ENCODE results near the gene MTR. TPM values are rescaled to one million over a fixed set of nuclear protein-coding genes. Genes with fewer than 3 reads are reported as not detected.

MTR gene
- total RNA-seq, 1 experiment from 2014 or later, result 27.5 TPM

- TF ChIP-seq ZNF138 (CRISPR knock-in tag; conservative IDR thresholded peaks at IDR 0.05) (no peak), JUN (CRISPR knock-in tag; IDR thresholded peaks at IDR 0.05) (no peak), NR3C1 (CRISPR knock-in tag; conservative IDR thresholded peaks at IDR 0.05; ENCODE audit: low read depth) (no peak), ATF1 (CRISPR knock-in tag; IDR thresholded peaks at IDR 0.05) (no peak), GTF2I (CRISPR knock-in tag; conservative IDR thresholded peaks at IDR 0.05) (no peak), NFE2L1 (CRISPR knock-in tag; IDR thresholded peaks at IDR 0.05) (no peak), ZNF512 (CRISPR knock-in tag; IDR thresholded peaks at IDR 0.05; ENCODE audit: borderline replicate concordance) (no peak), MXD4 (CRISPR knock-in tag; IDR thresholded peaks at IDR 0.05; ENCODE audit: borderline replicate concordance) (no peak)
- TF ChIP-seq, protein P1, sequence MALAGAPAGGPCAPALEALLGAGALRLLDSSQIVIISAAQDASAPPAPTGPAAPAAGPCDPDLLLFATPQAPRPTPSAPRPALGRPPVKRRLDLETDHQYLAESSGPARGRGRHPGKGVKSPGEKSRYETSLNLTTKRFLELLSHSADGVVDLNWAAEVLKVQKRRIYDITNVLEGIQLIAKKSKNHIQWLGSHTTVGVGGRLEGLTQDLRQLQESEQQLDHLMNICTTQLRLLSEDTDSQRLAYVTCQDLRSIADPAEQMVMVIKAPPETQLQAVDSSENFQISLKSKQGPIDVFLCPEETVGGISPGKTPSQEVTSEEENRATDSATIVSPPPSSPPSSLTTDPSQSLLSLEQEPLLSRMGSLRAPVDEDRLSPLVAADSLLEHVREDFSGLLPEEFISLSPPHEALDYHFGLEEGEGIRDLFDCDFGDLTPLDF (CRISPR knock-in tag; IDR thresholded peaks at IDR 0.05), result no peak
- TF ChIP-seq, protein P2, sequence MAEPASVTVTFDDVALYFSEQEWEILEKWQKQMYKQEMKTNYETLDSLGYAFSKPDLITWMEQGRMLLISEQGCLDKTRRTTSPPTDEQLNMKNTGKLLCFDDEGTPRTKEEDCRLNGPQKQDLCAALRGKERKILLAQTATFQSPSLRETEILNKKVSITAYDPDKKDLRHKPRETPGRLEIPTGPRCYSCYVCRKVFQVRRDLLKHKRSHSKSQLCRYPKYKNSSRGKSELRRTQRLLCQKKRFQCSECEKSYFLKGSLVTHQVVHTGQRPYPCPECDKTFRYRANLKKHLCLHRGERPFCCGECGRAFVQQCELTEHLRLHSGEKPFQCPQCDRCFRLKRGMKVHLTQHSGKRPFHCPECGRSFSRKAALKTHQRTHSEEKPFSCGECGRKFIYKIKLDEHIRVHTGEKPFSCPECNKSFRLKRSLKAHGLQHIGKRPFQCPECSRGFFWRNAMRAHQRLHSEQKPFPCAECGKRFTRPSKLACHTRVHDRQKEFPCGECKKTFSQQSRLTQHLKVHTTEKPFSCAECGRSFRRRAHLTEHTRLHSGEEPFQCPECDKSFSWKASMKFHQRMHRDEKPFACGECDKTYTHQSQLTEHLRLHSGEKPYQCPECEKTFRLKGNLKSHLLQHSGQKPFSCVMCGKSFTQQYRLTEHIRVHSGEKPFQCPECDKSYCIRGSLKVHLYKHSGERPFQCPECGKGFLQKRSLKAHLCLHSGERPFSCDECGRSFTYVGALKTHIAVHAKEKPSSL (CRISPR knock-in tag; conservative IDR thresholded peaks at IDR 0.05), result no peak
- TF ChIP-seq, protein P3, sequence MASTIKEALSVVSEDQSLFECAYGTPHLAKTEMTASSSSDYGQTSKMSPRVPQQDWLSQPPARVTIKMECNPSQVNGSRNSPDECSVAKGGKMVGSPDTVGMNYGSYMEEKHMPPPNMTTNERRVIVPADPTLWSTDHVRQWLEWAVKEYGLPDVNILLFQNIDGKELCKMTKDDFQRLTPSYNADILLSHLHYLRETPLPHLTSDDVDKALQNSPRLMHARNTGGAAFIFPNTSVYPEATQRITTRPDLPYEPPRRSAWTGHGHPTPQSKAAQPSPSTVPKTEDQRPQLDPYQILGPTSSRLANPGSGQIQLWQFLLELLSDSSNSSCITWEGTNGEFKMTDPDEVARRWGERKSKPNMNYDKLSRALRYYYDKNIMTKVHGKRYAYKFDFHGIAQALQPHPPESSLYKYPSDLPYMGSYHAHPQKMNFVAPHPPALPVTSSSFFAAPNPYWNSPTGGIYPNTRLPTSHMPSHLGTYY (CRISPR knock-in tag; IDR thresholded peaks at IDR 0.05), result no peak
- H3K9me3 Mint-ChIP-seq, result no peaks in the 10 kb centered on the region
- ATAC-seq (no peak), DNase-seq (ENCODE audit: low spot score) (no peak)
- H3K4me3 Mint-ChIP-seq, result no peak overlapping the region
- ChIA-PET POLR2A (no interaction called here), CTCF (interaction anchor here (0.5 to 1.3 kb wide), 2 partner anchors 49 to 56 kb away, joined by 3 to 4 read pairs; no protein-coding TSS in a partner anchor)
- H3K4me1 Mint-ChIP-seq, result no peaks in the 10 kb centered on the region
- no peak overlapping the region for H3K27ac Mint-ChIP-seq
- no peaks in the 10 kb centered on the region for H3K27me3 Mint-ChIP-seq (ENCODE audit: low read depth)
- peaks cover 56% of the 10 kb centered on the region for H3K36me3 Mint-ChIP-seq
Observed at GRCh38 chr1:236812334-236813030, 17.4 kb downstream of the MTR start.

- H3K36me3 Mint-ChIP-seq, result peaks cover 38% of the 10 kb centered on the region
- no peak overlapping the region for H3K4me3 Mint-ChIP-seq
- ChIA-PET CTCF (no interaction called here), POLR2A (no interaction called here)
- H3K27me3 Mint-ChIP-seq (ENCODE audit: low read depth), result no peaks in the 10 kb centered on the region
- TF ChIP-seq ZNF232 (CRISPR knock-in tag; IDR thresholded peaks at IDR 0.05) (no peak), CTCF (IDR thresholded peaks at IDR 0.05) (no peak), NR1H2 (CRISPR knock-in tag; IDR thresholded peaks at IDR 0.05) (no peak), KAT7 (CRISPR knock-in tag; IDR thresholded peaks at IDR 0.05; ENCODE audit: borderline replicate concordance) (no peak), ETV6 (CRISPR knock-in tag; IDR thresholded peaks at IDR 0.05) (no peak), ZNF219 (CRISPR knock-in tag; IDR thresholded peaks at IDR 0.05; ENCODE audit: borderline replicate concordance) (no peak), FOXP4 (CRISPR knock-in tag; IDR thresholded peaks at IDR 0.05) (no peak)
- DNase-seq (ENCODE audit: low spot score) (no peak), ATAC-seq (no peak)
- H3K9me3 Mint-ChIP-seq, result no peaks in the 10 kb centered on the region
- no peaks in the 10 kb centered on the region for H3K4me1 Mint-ChIP-seq
- H3K27ac Mint-ChIP-seq, result no peak overlapping the region
Observed at GRCh38 chr1:236815941-236816340, 20.8 kb downstream of the MTR start.

All from WTC11 (cell line).